ENCODE results near the gene TMPRSS6. TPM values are rescaled to one million over a fixed set of nuclear protein-coding genes. Genes with fewer than 3 reads are reported as not detected.

Gene TMPRSS6
- total RNA-seq, 1 experiment from 2014 or later = 0.04 TPM

DNA sequence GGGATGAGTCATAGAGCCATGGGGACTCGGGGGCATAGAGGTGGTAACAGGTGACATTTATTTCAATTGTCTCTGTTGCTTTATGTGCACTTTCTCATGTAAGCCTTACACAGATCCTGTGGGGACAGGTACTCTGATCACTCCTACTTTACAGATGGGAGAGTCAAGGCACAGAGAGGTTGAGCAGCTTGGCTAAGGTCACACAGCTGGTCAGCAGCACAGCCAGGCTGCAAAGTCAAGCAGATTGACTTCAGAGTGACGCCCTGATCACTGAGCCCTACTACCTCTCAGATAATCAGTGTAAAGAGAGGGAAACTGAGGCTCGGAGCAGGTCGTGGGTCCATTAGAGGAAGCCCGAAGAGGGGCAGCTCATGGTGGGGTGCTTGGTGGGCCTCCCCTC is 3.5 kb downstream of the TMPRSS6 start:
- no peak overlapping the region for H3K27ac ChIP-seq (ENCODE audit: low read length)
- H3K27me3 ChIP-seq (ENCODE audit: low read length) = no peaks in the 10 kb centered on the region
- H3K36me3 ChIP-seq (ENCODE audit: low read depth, low read length) = no peaks in the 10 kb centered on the region
- ChIA-PET CTCF (no interaction called here), POLR2A (ENCODE audit: unreplicated experiment) (no interaction called here)
- no TSS peak for BruUV-seq (replicated peaks)
- H3K4me2 ChIP-seq (ENCODE audit: low read length) = no peak overlapping the region
- no peaks in the 10 kb centered on the region for H3F3A ChIP-seq (ENCODE audit: low read length, unreplicated experiment)
- no peak overlapping the region for H2AFZ ChIP-seq (ENCODE audit: low read length)
- H4K20me1 ChIP-seq (ENCODE audit: low read length) = no peaks in the 10 kb centered on the region
- ATAC-seq (no peak), DNase-seq (no peak)
- TF ChIP-seq EZH2 (IDR thresholded peaks at IDR 0.05; ENCODE audit: low read length, unreplicated experiment) = no peak
- TF ChIP-seq EZH2phosphoT487 (IDR thresholded peaks at IDR 0.05; ENCODE audit: borderline replicate concordance, low read length) = no peak
- TF ChIP-seq, protein P1, sequence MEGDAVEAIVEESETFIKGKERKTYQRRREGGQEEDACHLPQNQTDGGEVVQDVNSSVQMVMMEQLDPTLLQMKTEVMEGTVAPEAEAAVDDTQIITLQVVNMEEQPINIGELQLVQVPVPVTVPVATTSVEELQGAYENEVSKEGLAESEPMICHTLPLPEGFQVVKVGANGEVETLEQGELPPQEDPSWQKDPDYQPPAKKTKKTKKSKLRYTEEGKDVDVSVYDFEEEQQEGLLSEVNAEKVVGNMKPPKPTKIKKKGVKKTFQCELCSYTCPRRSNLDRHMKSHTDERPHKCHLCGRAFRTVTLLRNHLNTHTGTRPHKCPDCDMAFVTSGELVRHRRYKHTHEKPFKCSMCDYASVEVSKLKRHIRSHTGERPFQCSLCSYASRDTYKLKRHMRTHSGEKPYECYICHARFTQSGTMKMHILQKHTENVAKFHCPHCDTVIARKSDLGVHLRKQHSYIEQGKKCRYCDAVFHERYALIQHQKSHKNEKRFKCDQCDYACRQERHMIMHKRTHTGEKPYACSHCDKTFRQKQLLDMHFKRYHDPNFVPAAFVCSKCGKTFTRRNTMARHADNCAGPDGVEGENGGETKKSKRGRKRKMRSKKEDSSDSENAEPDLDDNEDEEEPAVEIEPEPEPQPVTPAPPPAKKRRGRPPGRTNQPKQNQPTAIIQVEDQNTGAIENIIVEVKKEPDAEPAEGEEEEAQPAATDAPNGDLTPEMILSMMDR (conservative IDR thresholded peaks at IDR 0.05; ENCODE audit: low read depth, low read length) = no peak
- no peak overlapping the region for H3K4me3 ChIP-seq (ENCODE audit: low read length)
- H3K9ac ChIP-seq (ENCODE audit: low read length) = no peak overlapping the region
- H3K4me1 ChIP-seq (ENCODE audit: insufficient read depth, low read length) = no peaks in the 10 kb centered on the region
- no peaks in the 10 kb centered on the region for H3K9me2 ChIP-seq (replicated peaks; ENCODE audit: low read length)
- intact Hi-C loops (cut with micrococcal nuclease) = no loop called here
- H3K9me3 ChIP-seq (ENCODE audit: low read length) = no peaks in the 10 kb centered on the region
- no peaks in the 10 kb centered on the region for H3K79me2 ChIP-seq (ENCODE audit: low read length)

DNA sequence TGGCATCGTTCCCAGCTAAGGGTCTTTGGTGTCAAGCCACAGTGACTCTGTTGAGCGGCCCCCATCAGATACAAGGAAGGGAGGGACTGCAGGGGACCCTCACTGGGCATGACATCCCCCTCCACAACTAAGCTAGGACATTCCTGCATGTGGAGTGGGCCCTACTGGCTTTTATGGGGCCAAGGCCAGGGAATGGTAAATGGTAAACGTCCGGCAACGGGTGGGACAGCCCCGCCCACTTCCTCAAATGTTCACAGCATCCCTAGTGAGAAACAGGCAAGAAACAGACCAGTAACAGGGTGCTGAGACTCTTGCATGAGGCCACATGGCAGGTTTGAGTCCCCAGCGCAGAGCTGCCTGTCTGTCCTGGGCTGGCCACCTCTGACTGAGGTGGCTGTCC is 4.4 kb downstream of the TMPRSS6 start:
- CTCF ChIA-PET = no interaction called here

More for the DNA sequence above, 4.4 kb downstream of the TMPRSS6 start:
- Histone ChIP-seq H3K4me2 (ENCODE audit: low read length) (no peak overlapping the region), H3K4me1 (ENCODE audit: insufficient read depth, low read length) (no peaks in the 10 kb centered on the region), H3K9ac (ENCODE audit: low read length) (no peak overlapping the region), H4K20me1 (ENCODE audit: low read length) (no peaks in the 10 kb centered on the region), H3F3A (ENCODE audit: low read length, unreplicated experiment) (no peaks in the 10 kb centered on the region), H3K9me2 (replicated peaks; ENCODE audit: low read length) (no peaks in the 10 kb centered on the region), H3K79me2 (ENCODE audit: low read length) (no peaks in the 10 kb centered on the region), H3K27ac (ENCODE audit: low read length) (no peak overlapping the region), H3K27me3 (ENCODE audit: low read length) (no peaks in the 10 kb centered on the region), H3K9me3 (ENCODE audit: low read length) (no peaks in the 10 kb centered on the region), H2AFZ (ENCODE audit: low read length) (no peak overlapping the region), H3K4me3 (ENCODE audit: low read length) (no peak overlapping the region), H3K36me3 (ENCODE audit: low read depth, low read length) (no peaks in the 10 kb centered on the region)
- intact Hi-C loops (cut with micrococcal nuclease) = no loop called here
- TF ChIP-seq EZH2 (IDR thresholded peaks at IDR 0.05; ENCODE audit: low read length, unreplicated experiment) (no peak), EZH2phosphoT487 (IDR thresholded peaks at IDR 0.05; ENCODE audit: borderline replicate concordance, low read length) (no peak)
- TF ChIP-seq, protein P1 (conservative IDR thresholded peaks at IDR 0.05; ENCODE audit: low read depth, low read length) = no peak
- no peak for ATAC-seq
- DNase-seq = no peak
- BruUV-seq (replicated peaks) = no TSS peak
- POLR2A ChIA-PET (ENCODE audit: unreplicated experiment) = no interaction called here
